OCI-M2 (cell line): ENCODE results near the gene EXD3.
"Not testable (repeated sequence)": the region's sequence is repeated elsewhere in the genome, so short reads cannot be mapped to it uniquely, and the experiment has no call there.

ENCODE experiments used
- DNase-seq: peaks from one replicate; lab custom pipeline; 2025; ENCODE audit not compliant: unreplicated experiment; lab: John Stamatoyannopoulos, UW

Gene EXD3

DNA sequence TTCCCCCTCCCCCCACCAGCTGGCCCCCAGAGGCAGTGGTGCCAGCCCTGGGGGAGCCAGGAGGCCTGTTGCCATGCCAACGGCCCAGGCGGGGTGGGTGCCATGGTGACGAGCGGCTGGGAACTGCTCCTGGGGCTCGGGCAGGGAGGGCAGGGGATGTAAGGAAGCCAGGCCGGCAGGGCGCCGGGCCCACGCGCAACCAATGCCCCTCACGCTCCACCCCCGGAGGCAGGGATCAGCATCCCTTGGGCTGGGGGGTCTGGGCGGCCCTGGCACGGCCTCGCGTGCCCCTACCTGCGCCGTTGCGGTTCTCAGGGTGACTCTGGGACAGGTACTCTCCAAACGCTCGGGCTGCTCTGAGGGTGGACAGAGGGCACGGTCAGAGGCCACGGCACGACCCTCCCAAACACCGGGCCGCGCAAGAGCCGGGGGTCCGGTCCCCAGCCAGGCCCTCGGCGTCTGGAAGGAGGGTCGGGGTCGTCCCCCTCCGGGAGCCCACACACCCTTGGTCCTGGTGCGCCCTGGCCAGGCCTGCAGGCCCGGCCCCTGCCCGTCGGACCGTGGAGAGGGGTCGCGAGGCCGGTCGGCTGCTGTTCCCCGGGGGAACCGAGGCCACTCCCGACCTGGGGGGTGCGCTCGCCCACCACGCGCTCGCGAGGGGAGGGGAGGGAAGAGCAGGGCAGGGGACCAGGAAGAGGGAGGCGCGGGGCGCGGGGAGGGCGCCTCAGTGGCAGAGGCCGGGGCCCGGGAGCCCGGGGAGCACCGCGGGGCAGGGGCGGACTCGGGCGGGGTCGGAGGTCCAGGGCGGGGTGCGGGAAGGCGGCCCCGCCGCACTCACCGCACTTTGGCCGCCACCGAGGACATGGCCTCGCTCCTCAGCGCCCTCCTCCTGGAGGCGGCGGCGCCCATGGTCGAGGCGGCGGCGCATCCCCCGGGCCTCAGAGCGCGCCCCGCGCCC lies 35.5 kb upstream of the EXD3 start:
- DNase-seq: no peak

DNA sequence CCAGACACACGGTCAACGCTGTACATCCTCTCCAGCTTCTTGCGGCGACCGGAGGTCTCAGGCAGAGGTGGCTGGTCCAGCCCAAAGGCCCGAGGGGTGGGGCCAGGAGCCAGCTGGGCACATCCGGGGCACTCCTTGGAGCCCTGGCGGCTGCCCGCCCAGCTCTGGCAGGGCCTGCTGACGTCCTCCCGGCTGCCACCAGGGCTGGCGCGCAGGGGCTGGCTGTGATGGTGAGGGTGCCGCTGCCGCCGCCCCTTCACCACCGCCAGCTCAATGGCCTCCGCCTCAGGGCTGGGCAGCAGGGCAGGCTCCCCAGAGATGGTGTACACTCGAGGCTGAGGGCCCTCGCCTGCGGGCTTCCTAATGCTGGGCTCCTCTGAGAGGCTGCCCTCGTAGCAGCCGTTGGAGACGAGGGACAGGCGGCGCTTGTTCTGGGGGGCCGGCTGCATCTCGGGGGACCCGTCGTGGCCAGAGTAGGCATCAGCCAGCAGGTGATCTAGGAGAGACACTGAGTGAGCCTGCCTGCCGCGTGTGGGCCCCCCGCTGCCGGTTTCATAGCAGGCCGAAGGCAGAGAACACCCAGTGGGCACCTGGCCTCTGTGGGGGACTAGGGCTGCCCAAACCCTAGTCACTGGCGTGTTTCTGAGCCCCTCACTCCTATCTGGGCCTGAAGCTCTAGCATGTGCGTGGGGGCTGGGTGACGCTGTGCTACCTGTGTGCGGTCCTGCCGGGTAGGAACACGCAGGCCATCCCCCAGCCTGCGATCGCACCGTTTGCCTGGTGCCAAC lies 34.6 kb upstream of the EXD3 start:
- no peak for DNase-seq

GRCh38 chr9:137456864-137457405 lies 34.0 kb upstream of the EXD3 start:
- no peak for DNase-seq

GRCh38 chr9:137456061-137456863 lies 33.3 kb upstream of the EXD3 start:
- DNase-seq: no peak

DNA sequence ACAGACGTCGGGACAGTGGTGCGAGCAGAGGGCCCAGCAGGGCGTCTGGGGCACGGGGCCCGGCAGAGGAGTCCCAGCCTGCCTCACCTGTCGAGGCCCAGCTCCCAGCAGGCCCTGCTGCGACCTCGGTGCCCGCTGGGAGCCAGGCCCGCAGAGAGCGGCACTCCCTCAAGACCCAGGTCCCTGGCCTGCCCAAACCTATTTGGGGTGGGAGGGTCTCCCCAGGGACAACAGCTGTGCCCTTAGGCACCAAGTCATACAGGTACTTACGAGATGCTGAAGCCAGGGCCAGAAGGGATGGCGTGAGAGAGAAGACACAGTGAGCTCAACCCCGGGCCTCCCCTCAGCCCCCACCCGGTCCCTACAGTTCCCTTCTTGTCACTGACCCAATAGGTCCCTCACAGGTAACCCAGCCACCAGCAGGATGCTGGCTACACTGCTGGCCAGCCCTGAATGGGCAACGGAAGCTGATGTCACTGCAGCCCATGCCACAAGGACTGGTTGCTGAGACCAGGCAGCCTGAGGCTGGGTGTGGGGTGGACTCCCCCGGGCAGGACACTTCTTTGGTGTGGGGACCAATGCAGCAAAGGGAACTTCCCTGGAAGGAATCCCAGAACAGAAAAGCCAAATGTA lies 32.5 kb upstream of the EXD3 start:
- no peak for DNase-seq

GRCh38 chr9:137454597-137455358 lies 31.8 kb upstream of the EXD3 start:
- DNase-seq: no peak

DNA sequence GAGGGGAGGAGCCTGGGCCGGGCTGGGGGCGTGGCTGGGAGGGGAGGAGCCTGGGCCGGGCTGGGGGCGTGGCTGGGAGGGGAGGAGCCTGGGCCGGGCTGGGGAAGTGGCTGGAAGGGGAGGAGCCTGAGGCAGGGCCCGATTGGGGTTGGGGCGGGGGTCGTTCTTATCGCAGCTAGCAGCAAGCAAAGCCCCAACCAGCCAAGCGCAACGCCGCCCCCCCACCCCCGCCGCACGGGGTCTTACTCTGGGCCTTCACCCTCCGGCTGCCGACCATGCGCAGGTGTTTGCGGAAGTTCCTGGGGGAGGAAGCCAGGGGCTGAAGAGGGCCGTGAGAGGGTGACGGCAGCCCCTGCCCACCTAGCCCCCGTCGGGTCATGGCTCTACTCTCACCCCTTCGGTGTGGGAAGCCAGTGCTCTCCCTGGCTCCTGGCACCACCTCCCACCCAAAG lies 31.2 kb upstream of the EXD3 start:
- no peak for DNase-seq

DNA sequence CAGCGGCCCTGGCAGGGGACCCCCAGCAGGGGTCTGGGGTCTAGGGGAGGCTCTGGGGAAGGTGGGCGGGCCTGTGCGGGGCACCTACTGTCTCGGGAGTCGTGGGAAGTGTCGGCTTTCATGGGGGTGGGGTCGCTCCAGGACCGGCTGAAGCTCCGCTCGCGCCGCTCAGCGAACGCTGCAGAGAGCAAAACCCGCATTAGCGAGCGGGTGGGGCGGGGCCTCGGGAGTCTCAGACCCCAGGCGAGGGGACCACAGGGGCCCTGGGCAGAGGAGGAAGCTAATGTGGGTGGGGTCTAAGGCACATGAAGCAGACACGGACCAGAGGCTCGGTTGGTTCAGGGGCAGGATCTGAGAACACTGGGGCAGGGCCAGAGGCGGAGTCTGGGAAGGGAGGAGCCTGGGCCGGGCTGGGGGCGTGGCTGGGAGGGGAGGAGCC lies 30.7 kb upstream of the EXD3 start:
- no peak for DNase-seq

DNA sequence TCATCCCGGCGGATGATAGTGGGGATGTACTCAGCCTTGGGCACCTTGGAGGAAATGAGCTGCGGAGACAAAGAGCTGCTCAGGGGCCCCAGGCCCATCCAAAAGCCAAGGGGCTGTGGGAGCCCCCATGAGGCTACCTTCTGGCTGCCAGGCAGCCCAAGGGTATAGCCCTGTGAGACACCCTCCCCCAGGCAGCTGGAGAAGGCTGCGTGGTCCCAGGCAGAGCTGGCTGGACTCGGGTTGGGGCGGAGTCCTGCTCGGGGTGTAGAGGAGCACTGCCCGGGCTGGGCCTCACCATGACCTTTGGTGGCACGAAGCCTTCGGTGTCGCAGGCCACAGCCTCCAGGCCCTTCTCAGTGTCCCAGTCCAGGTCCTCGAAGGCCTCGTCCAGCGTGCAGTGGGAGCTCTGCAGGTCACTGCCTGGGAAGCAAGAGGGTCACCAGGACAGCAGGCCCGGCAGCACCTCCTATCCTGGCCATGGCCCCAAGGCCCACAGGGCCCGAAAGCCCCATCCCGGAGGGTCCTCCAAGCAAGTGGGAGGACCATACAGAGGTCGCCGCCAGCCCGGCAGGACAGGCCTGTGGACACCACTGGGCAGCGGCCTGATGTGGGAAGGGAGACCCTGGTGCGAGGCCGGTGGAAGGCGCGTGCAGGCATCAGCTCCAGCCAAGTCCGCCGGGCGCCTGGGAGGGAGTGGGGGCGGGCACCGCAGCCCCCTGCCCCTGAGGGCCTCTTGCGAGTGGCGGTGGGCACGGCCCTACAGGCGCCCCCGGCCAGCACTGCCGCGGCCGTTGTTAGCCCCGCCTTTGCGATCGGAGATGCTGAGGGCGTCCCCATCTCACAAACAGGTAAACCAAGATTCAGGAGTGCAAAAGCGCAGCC lies 30.0 kb upstream of the EXD3 start:
- DNase-seq: no peak

- no peak for DNase-seq
Measured at GRCh38 chr9:137452006-137452760, 29.2 kb upstream of the EXD3 start.

DNA sequence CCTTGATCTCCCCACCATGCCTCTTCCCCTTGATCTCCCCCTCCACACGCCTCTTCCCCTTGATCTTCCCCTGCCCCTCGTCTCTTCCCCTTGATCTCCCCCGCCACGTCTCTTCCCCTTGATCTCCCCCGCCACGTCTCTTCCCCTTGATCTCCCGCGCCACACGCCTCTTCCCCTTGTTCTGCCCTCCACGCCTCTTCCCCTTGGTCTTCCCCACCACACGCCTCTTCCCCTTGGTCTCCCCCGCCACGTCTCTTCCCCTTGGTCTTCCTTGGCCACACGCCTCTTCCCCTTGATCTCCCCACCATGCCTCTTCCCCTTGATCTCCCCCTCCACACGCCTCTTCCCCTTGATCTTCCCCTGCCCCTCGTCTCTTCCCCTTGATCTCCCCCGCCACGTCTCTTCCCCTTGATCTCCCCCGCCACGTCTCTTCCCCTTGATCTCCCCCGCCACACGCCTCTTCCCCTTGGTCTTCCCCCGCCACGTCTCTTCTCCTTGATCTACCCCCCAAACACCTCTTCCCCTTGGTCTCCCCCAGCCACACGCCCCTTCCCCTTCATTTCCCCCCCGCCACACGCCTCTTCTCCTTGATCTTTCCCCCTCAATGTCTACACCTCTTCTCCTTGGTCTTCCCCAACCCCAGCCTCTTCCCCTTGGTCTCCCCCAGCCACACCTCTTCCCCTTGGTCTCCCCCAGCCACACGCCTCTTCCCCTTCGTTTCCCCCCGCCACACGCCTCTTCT lies 28.5 kb upstream of the EXD3 start:
- not testable (repeated sequence) for DNase-seq

DNA sequence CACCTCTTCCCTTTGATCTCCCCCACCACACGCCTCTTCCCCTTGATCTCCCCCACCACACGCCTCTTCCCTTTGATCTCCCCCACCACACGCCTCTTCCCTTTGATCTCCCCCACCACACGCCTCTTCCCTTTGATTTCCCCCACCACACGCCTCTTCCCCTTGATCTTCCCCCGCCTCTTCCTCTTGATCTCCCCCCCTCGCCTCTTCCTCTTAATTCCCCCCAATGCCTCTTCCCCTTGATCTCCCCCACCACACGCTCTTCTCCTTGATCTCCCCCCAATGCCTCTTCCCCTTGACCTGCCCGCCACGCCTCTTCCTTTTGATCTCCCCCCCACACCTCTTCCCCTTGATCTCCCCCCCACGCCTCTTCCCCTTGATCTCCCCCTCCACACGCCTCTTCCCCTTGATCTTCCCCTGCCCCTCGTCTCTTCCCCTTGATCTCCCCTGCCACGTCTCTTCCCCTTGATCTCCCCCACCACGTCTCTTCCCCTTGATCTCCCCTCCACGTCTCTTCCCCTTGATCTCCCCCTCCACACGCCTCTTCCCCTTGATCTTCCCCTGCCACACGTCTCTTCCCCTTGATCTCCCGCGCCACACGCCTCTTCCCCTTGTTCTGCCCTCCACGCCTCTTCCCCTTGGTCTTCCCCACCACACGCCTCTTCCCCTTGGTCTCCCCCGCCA lies 27.7 kb upstream of the EXD3 start:
- not testable (repeated sequence) for DNase-seq

DNA sequence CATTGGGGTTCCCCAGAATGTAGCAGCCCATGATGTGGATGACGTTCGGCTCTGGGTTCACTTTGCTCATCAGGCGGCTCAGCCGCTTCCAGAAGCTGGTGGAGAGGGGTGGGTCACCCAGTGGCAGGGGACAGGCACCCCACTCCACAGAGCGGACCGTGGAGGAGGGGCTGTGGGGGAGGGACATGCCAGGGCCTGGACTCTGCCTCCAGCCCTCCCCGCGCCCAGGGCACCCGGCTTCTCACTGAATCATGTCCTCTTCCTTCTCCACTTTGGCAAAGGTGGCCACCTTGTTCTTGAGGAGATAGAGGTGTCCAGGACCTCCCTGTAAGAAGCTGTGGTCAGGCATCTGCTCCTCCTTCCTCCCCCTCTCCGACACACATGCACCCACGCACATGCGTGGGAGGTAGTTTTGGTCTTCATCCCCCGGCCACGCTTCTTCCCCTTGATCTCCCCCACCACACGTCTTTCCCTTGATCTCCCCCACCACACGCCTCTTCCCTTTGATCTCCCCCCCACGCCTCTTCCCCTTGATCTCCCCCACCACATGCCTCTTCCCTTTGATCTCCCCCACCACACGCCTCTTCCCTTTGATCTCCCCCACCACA lies 27.1 kb upstream of the EXD3 start:
- DNase-seq: no peak

GRCh38 chr9:137449081-137449844 lies 26.3 kb upstream of the EXD3 start:
- no peak for DNase-seq

DNA sequence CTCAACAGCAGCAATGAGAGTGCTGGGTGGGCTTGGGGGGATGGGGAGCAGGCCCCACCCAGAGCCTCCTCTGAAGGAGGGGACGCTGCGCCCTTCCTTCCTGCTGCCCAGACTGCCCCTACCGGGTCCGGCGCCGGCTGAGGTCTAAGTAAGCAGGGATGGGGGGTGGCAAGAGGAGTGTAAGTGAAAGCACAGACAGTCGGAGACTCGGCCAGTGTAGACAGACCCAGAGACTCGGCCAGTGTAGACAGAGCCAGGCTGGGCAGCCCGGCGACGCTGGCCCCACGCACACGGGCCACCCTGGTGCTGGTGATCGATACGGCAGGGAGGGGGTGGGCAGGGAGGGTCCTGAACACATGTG lies 25.6 kb upstream of the EXD3 start:
- no peak for DNase-seq
